SH-SY5Y (cell line): ENCODE results near the gene DLD.

Experiments
- GATA2 ChIP-seq: IDR thresholded peaks from 2 replicates; pipeline ENCODE4 v1.6.1; 2011; ENCODE audit warnings: mild to moderate bottlenecking, low read depth, low read length
- GATA3 ChIP-seq: IDR thresholded peaks from 2 replicates; pipeline ENCODE4 v1.6.1; 2011; ENCODE audit warnings: low read depth, mild to moderate bottlenecking, low read length, moderate library complexity

DLD gene

GRCh38 chr7:107890493-107890961, 456 bp upstream of the DLD start:
- TF ChIP-seq GATA3 (no peak), GATA2 (no peak)

GRCh38 chr7:107891636-107892366, 818 bp downstream of the DLD start:
- TF ChIP-seq GATA2 (no peak), GATA3 (no peak)

GRCh38 chr7:107898997-107899594, 8.1 kb downstream of the DLD start:
- TF ChIP-seq GATA3 (no peak), GATA2 (no peak)

GRCh38 chr7:107900496-107901015, 9.6 kb downstream of the DLD start:
- no peak for TF ChIP-seq GATA3
- no peak for TF ChIP-seq GATA2

GRCh38 chr7:107902381-107902780, 11.4 kb downstream of the DLD start:
- TF ChIP-seq GATA2 (no peak), GATA3 (no peak)

GRCh38 chr7:107907790-107908189, 16.8 kb downstream of the DLD start:
- TF ChIP-seq GATA3, result no peak
- no peak for TF ChIP-seq GATA2

GRCh38 chr7:107909445-107909844, 18.5 kb downstream of the DLD start:
- no peak for TF ChIP-seq GATA2
- TF ChIP-seq GATA3, result no peak

GRCh38 chr7:107911981-107912380, 21.0 kb downstream of the DLD start:
- no peak for TF ChIP-seq GATA3
- no peak for TF ChIP-seq GATA2

- TF ChIP-seq GATA2 (no peak), GATA3 (no peak)
Measured at GRCh38 chr7:107913851-107914250, 22.9 kb downstream of the DLD start.

GRCh38 chr7:107914831-107915230, 23.8 kb downstream of the DLD start:
- no peak for TF ChIP-seq GATA2
- no peak for TF ChIP-seq GATA3

- no peak for TF ChIP-seq GATA2
- TF ChIP-seq GATA3, result no peak
Measured at GRCh38 chr7:107915541-107915940, 24.6 kb downstream of the DLD start.

GRCh38 chr7:107917763-107918651, 27.0 kb downstream of the DLD start:
- no peak for TF ChIP-seq GATA2
- TF ChIP-seq GATA3, result no peak

- no peak for TF ChIP-seq GATA3
- no peak for TF ChIP-seq GATA2
Measured at GRCh38 chr7:107918948-107919347, 28.0 kb downstream of the DLD start.
